Retina (tissue), 1 donor: ENCODE results near the gene OSTN.
"Not testable (repeated sequence)": the region's sequence is repeated elsewhere in the genome, so short reads cannot be mapped to it uniquely, and the experiment has no call there.

ENCODE experiments used
- DNase-seq: peaks from one replicate; pipeline ENCODE4 v3.0.0-alpha.2; 2016

Gene OSTN, protein sequence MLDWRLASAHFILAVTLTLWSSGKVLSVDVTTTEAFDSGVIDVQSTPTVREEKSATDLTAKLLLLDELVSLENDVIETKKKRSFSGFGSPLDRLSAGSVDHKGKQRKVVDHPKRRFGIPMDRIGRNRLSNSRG

DNA sequence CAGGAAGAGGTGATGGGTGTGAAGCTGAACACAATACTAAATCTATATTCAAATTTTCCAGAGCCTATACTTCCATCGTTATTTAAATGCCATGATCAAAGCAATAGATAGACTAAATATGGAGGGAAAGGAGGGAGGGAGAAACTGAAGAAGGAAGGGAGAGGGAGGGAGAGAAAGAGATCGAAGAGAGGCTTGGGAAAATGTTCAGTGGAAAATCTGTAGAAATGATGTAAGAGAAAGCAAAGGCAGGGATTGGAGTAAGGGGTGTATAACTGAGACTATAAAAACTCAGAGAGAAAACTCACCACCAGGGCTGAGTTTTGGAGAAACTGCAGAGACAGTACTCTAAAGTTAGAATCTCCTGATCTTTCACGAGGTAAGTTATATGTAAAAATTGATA lies at the start of gene OSTN:
OSTN (plus strand) TSS at position 310 of the 400 bp plus-strand sequence. CDS start 13,292 bp downstream, outside the sequence.
- no peak for DNase-seq

DNA sequence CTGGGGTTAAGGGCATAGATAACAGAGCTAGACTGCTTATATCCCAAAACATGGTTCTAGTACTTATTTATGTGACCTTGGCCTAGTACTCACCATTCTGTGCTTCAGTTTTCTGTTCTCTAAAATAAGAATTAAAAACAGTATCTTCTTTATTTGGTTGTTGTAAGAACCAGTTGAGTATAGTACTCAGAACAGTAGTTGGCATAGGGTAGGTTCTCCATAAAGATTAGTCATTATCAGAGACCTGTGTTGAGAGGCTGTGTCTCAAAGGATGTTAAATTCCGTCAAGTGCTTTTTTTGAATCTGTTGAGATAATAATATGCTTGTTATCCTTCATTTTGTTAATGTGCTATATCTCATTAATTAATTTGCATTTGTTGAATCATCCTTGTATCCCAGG lies 47.4 kb upstream of the OSTN start:
- no peak for DNase-seq

DNA sequence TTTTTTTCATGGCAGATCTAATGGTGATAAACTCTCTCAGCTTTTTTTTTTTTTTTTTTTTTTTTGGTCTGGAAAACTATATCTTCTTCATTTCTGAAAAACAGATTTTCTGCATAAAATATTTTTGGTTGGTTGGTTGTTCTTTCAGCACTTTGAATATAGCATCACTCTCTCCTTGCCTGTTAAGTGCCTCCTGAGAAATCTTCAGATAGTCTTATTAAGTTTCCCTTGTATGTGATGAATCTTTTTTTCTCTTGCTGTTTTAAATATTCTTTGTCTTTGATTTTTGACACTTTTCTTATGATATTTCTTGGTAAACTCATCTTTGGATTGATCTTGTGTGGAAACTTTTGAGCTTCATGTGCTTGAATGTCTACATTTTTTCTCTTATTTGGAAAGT lies 44.2 kb upstream of the OSTN start:
- DNase-seq: no peak

DNA sequence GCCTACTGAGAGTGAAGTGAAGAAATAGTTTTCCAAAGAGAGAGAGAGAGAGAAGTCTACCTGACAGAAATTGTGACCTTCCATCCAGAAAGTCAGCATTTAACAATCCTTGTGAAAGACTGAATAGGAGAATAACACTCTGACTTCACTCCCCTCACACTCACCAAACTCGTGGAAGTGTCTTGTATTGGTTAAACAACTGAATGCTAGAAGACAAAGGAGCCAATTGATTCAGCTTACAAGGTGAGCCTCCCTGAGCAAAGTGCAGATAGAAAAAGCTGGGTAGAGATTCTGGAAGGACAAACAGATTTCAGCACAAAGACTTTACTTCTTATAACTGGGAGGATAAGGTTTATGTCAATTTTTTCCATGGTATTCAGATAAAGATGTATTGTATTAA lies 40.8 kb upstream of the OSTN start:
- no peak for DNase-seq

DNA sequence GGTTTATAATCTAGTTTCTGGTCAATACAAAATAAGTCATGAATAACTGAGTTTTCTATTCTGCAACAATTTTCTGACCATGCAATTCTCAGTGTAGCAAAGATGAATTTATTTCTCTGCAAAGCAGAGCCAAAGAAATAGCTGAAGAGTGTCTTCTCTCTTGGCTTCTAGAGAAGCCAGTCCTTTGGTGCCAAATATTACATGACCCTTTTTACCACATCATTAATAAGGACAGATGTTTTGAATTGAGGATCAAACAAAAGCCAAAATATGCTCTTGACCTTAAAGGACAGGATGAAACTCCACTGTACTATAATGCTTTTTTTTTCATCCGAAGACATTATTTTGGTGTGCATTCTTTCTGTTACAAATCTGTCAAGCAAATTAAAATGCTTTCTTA lies 40.2 kb upstream of the OSTN start:
- no peak for DNase-seq

DNA sequence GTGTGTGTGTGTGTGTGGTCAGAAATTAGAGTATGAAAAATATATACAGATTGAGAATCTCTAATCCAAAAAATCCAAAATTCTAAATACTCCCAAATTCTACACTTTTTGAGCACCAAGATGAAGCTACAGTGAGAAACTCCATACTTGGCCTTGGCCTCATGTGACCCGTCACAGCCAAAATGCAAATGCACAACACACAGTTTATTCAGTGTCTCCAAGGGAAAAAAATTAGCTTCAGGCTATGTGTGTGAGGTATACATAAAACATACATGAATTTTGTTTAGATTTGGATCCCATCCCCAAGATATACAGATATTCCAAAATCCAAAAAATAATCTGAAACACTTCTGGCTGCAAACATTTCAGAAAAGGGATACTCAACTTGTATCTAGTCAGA lies 33.2 kb upstream of the OSTN start:
- no peak for DNase-seq

DNA sequence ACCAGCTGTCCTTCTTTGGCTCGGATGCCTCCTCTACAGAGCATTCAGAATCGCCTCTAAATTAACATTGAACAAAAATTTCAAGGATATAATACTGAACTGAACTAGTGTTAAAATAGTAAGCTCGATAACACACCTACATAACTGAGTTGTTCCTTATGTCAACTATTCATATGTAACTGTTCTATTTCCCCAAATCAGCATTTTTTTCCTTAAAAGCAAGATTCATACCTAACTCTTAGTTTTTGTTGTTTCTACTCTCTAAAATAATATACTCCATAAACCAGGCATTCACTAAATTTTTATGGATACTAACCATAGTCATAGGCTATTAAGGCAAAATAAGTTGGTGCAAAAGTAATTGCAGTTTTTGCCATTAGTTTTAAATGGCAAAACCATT lies 32.7 kb upstream of the OSTN start:
- no peak for DNase-seq

DNA sequence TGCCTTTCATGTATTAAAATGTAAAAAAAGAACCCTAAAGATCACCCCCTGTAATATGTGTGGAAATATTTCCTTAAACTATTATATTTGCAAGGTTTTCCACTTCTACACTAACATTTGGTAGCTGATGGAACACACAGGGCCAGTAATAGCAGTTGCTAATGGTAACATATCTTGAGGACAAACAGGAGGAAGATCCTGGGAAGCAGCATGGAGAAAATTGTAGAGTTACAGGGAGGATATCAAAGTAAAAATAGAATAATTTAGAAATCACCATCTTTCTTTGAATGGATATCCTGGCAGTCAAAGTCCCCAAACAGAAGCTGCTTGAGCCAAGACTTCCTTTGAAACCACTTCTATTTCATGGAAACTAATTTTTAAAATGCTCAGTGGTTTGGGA lies 29.5 kb upstream of the OSTN start:
- no peak for DNase-seq

DNA sequence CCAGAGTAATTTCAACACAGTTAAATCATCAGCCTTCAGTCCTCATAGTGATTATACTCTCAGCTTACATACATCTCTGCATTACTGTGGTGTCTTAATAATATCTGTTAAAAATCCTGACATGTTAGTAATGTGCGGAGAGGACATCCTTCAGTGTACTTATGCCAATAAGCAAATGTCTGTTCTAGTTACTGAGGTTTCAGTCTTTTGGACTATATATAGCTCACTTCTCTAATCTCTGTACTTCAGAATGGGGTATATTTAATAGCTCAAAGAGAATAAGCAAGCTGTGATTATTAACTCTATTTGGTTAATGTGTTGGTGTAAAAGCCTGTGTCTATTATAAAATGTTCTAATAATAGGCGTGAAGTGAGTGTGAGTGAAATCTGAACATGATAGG lies 28.9 kb upstream of the OSTN start:
- no peak for DNase-seq

DNA sequence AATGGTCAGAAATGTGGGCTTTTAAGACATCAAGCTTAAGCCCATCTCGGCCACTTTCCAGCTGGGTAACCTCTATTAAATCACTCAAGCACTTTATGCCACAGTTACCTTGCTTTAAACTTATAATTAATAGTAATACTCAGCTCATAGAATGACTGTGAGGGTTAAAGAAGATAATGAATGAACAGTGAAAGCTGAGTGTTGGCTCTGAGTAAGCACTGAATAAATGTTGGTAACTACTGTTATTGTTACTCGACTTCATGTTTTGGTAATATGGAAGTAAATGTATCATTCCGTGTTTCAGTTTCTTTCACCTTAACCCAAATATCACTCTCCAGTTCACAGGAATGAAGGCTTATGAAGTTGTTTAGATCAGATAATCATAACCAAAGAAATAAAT lies 23.9 kb upstream of the OSTN start:
- no peak for DNase-seq

DNA sequence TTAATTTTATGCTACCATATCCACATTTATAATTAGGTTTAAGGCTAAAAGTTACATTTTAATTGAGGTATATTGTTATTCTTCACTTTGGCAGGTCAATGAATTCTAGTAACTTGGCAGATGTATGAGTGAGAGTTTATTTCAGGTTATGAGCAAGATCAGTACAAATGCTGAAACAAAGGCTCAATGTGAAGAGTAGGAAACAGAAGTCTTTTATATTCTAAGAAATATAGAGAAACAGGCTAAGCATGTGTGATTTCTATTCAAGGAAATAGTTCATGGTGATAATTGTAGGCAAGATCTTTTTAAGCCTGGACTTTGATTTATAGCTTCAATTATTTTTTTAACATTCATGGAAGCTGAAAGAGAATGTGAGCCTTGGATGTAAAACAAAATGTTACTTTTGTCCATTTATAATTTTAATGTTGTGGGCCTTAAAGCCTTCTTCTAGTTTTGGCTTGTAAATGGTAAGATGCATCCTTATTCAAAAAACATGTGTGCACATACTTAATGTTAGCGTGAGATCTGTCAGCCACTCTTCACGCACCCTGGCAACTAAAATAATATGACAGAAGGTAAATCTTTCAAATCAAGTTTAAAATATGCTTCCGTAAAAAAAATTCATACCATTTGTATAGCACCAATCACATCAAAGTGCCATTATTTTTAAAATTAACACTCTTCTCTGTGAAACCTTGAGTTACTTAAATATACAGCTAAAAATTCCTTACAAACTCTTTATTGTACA lies 22.8 kb upstream of the OSTN start:
- DNase-seq: no peak

DNA sequence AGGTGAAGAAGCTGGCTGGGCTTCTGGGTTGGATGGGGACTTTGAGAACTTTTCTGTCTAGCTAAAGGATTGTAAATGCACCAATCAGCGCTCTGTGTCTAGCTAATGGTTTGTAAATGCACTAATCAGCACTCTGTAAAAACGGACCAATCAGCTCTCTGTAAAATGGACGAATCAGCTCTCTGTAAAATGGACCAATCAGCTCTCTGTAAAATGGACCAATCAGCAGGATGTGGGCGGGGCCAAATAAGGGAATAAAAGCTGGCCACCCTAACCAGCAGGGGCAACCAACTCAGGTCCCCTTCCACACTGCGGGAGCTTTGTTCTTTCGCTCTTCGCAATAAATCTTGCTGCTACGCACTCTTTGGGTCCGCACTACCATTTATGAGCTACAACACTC lies 13.7 kb upstream of the OSTN start:
- DNase-seq: not testable (repeated sequence)

DNA sequence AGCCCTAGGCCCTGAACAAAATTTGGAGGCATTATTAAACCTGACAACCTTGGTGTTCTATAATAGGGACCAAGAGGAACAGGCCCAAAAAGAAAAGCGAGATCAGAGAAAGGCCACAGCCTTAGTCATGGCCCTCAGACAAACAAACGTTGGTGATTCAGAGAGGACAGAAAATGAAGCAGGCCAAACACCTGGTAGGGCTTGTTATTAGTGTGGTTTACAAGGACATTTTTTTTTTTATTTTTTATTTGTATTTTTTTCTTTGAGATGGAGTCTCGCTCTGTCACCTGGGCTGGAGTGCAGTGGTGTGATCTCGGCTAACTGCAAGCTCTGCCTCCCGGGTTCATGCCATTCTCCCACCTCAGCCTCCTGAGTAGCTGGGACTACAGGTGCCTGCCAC lies 10.8 kb upstream of the OSTN start:
- not testable (repeated sequence) for DNase-seq

DNA sequence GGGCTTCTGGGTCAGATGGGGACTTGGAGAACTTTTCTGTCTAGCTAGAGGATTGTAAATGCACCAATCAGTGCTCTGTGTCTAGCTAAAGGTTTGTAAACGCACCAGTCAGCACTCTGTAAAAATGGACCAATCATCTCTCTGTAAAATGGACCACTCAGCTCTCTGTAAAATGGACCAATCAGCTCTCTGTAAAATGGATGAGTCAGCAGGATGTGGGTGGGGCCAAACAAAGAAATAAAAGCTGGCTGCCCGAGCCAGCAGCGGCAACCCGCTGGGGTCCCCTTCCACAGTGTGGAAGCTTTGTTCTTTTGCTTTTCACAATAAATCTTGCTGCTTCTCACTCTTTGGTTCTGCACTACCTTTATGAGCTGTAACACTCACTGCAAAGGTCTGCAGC lies 6.8 kb upstream of the OSTN start:
- not testable (repeated sequence) for DNase-seq

DNA sequence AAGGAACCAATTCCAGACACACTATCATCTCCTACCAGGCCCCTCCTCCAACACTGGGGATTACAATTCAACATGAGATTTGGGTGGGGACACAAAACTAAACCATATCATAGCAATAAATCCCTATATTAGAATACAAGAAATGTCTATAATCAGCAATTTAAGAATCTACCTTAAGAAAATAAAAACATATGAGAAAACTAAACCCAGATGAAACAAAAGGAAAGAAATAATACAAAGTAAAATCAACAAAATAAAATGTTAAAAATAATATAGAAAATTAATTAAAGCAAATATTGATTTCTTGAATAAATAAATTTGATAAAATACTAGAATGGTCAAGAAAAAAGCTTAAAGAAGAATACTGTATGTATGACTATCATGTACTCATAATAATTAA lies 6.1 kb upstream of the OSTN start:
- DNase-seq: no peak

DNA sequence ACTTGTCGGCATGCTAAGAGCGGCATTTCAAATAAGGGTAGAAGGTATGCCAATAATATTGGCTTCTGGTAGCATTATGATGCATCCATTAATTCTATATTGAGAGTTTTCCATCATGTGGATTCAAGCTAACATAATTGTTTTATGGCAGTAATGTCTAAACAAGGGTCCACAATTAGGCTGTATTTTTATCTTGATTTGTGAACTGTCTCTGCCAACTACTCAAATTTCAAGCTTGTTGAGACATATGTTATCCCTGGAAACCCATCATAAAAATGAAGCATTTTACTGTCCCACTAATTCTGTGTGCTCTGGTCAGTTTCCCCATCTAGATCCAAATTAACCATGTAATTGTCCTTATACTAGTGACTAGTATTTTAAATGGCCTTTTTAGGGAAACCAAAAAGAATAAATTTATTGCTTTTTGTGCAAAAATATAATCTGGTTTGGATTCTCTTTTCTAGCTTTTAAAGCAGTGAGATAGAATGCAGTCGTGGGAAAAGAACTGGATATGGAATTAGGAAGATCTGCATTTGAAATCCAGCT lies 1.2 kb upstream of the OSTN start:
- no peak for DNase-seq

DNA sequence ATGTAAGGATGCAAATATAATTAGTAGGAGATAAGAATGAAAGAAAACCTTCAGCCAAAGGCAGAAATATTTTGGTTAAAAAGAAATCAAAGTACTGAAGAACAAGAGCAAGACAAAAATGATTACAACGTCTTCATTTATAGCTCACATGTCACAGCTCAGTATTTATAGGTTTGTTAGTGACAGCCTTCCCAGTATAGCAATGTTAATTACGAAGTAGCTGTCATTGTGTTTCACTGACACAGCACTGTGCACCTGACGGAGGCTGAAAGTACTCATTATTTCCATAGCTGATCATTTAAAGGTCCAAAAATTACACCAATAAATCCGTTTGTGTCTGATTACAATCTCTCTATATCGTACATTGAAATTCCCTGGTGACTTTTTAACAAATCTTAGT lies 561 bp upstream of the OSTN start:
- no peak for DNase-seq

DNA sequence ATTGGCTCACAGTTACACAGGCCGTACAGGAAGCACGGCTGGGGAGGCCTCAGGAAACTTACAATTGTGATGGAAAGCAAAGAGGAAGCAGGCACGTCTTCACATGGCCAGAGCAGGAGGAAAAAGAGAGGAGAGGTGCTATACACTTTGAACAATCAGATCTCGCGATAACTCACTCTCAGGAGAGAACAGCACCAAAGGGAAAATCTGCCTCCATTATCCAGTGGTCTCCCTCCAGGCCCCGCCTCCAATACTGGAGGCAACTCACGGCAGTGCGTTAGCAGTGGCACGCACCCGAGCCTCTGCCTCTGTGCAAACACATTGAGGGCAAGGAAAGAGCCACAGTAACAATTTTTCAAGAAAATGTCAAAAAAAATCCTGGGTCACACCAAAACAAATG lies 11.0 kb downstream of the OSTN start:
- no peak for DNase-seq

DNA sequence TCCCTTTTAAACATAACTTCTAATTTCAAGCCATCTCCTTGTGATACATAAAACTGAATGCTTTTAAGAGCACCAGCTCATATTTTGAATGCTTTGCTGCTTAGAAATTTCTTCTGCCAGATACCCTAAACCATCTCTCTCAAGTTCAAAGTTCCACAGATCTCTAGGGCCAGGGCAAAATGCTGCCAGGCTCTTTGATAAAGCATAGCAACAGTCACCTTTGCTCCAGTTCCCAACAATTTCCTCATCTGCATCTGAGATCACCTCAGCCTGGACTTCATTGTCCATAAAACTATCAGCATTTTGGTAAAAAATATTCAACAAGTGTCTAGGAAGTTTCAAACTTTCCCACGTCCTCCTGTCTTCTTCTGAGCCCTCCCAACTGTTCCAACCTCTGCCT lies 17.5 kb downstream of the OSTN start:
- no peak for DNase-seq

DNA sequence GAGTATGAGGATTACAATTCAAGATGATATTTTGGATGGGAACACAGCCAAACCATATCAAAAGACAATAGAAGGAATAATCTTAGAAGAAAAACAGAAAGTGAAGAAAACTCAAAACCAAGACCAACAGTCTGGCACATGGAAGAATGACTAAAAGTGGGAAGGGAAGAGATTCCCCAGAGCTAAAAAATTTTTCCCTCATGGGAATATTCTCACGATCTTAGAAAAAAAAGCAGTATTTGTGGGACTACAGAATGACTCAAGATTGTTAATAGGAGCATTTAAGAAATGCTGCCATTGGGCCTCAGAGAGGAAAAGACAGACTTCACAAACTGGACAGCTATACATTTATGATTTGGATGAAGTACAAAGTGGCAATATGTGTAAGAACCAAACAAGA lies 18.3 kb downstream of the OSTN start:
- DNase-seq: no peak

DNA sequence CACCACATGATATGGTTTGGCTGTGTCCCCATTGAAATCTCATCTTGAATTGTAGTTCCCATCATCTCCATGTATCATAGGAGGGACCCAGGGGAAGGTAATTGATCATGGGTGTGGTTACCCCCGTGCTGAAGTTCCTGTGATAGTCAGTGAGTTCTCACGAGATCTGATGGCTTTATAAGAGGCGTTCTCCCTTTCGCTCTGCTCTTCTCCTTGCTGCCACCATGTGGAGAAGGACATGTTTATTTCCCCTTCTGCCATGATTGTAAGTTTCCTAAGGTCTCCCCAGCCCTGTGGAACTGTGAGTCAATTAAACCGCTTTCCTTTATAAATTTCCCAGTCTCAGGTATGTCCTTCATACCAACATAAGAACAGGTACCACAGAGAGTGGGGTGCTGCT lies 21.9 kb downstream of the OSTN start:
- no peak for DNase-seq

DNA sequence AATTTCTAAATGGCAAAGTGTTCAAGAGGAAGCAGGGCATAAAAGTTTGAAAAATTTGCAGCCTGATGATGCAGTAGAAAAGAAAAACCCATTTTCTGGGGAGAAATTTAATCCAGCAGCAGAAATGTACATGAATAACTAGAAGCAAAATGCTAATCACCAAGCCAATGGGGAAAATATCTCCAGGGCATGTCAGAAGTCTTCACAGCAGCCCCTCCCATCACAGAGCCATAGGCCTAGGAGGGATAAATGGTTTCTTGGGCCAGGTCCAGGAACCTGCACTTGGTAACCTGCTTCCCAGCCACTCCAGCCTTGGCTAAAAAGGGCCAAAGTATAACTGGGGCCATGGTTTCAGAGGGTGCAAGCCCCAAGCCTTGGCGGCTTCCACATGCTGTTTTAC lies 22.6 kb downstream of the OSTN start:
- DNase-seq: no peak

DNA sequence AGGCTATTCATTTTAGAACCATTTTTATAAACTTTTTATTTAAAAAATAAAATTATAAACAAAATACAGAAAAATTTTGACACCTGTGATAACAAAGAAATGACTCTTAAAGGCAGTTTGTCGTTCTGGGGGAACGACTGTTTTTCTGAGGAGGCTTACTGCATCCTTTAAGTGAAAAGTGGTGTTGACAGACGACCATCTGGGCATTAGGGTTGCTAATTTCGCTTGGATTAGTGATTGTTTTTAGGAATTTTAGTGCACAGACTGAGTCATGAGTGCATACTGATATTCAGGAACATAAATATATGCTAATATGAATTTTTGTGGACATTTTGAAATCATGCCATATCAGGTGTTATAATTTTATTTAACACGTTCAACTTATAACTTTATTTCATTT lies 28.5 kb downstream of the OSTN start:
- no peak for DNase-seq

DNA sequence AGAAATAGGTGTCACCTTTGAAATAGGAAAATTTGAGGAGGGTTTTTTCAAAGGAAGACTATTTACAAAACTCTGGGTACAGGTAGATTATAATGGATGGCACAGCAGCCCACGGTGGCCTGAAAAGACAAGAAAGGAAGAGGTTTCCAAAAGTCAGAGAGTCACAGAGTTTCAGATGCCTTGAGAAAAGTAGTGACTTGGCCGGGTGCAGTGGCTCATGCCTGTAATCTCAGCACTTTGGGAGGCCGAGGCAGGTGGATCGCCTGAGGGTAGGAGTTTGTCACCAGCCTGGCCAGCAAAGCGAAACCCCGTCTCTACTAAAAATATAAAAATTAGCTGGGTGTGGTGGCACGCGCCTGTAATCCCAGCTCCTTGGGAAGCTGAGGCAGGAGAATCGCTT lies 35.2 kb downstream of the OSTN start:
- DNase-seq: no peak
